GM12878 (cell line): ENCODE measurements around the gene BMP7. TPM values are rescaled to one million over a fixed set of nuclear protein-coding genes. Genes with fewer than 3 reads are reported as not detected.

Source experiments
- ATAC-seq: fragments of 200-7000 bp; cut with Tn5 transposase; 3 replicates; pipeline ENCODE4 v1.9.1; 2020; ENCODE audit warnings: mild to moderate bottlenecking, moderate library complexity
- BruUV-seq: library from RNA; stranded (reverse); fragments of 400-500 nt; replicated peaks from 2 replicates; lab custom pipeline; 2021; lab: Mats Ljungman, UMichigan
- CTCF ChIA-PET: fragments of 300-600 bp; sonication (Branson Sonifier 250); formaldehyde crosslinking; extraction: SDS; loops from one replicate; lab custom pipeline; 2021; ENCODE audit warnings: inconsistent platforms; lab: Yijun Ruan, JAX
- POLR2A ChIA-PET: fragments of 350-600 bp; formaldehyde crosslinking; extraction: SDS; loops from one replicate; lab custom pipeline; 2021; ENCODE audit warnings: inconsistent platforms; lab: Charles Lee
- RAD21 ChIA-PET: fragments of 300-600 bp; sonication (Branson Sonifier 250); formaldehyde crosslinking; loops from one replicate; lab custom pipeline; 2023; ENCODE audit warnings: antibody characterized with exemption; ENCODE audit not compliant: unreplicated experiment; lab: Charles Lee
- SMC1A ChIA-PET: fragments of 300-600 bp; sonication (Branson Sonifier 250); formaldehyde crosslinking; loops from one replicate; lab custom pipeline; 2023; ENCODE audit not compliant: unreplicated experiment, uncharacterized antibody; lab: Charles Lee
- DNase-seq: peaks from one replicate; pipeline ENCODE4 v3.0.0-alpha.2; 2011; ENCODE audit warnings: low read depth, low spot score
- FAIRE-seq: peaks from 3 replicates; lab custom pipeline; 2011; peaks lifted over from hg19 to GRCh38; lab: Jason Lieb, UNC
- H2AFZ ChIP-seq: 2 replicates; pipeline ENCODE4 v1.6.0; 2011; ENCODE audit warnings: low read depth, low read length, control low read depth; ENCODE audit not compliant: control insufficient read depth
- H3K27ac ChIP-seq: 2 replicates; pipeline ENCODE4 v1.5.1; 2011; ENCODE audit warnings: control low read depth; ENCODE audit not compliant: control insufficient read depth, insufficient read depth
- H3K27me3 ChIP-seq, 2 experiments: replicated peaks in 1 of 2; 2 replicates each; pipeline versions ENCODE4 v1.6.0 to v1.6.1; 2011; ENCODE audit warnings: low read length in 1 of 2; ENCODE audit not compliant: control insufficient read depth in 2 of 2, insufficient read depth in 2 of 2
- H3K36me3 ChIP-seq, 2 experiments: 2 replicates each; pipeline ENCODE4 v1.5.1; 2011; ENCODE audit warnings: low read length in 1 of 2; ENCODE audit not compliant: control insufficient read depth in 2 of 2, insufficient read depth in 2 of 2
- H3K4me1 ChIP-seq: 2 replicates; pipeline ENCODE4 v1.6.1; 2011; ENCODE audit warnings: mild to moderate bottlenecking, low read length, moderate library complexity, mixed read lengths; ENCODE audit not compliant: control insufficient read depth, insufficient read depth
- H3K4me2 ChIP-seq: 2 replicates; pipeline ENCODE4 v1.6.0; 2011; ENCODE audit warnings: control low read depth; ENCODE audit not compliant: control insufficient read depth, insufficient read depth
- H3K4me3 ChIP-seq: fragments of 200-600 bp; sonication (generic); 2 replicates; pipeline ENCODE4 v1.5.1; 2016
- H3K79me2 ChIP-seq: 2 replicates; pipeline ENCODE4 v1.6.0; 2011; ENCODE audit warnings: low read length; ENCODE audit not compliant: control insufficient read depth, insufficient read depth
- H3K9ac ChIP-seq: 2 replicates; pipeline ENCODE4 v1.8.0; 2011; ENCODE audit warnings: low read length, control low read depth, mixed read lengths; ENCODE audit not compliant: control insufficient read depth, insufficient read depth
- H3K9me3 ChIP-seq: replicated peaks from 3 replicates; pipeline ENCODE4 v1.5.1; 2011; ENCODE audit warnings: mild to moderate bottlenecking, low read length; ENCODE audit not compliant: control insufficient read depth, insufficient read depth
- H4K20me1 ChIP-seq: 2 replicates; pipeline ENCODE4 v1.6.0; 2011; ENCODE audit not compliant: control insufficient read depth, insufficient read depth
- ASH2L ChIP-seq: fragments of 300-600, 200-600 bp; sonication (generic); IDR thresholded peaks from 2 replicates; pipeline ENCODE4 v1.6.1; 2017; ENCODE audit warnings: low read depth, mild to moderate bottlenecking, borderline replicate concordance
- ETV6 ChIP-seq, 2 experiments: fragments of 450-650 bp in 1 of 2; IDR thresholded peaks in 1 of 2; conservative IDR thresholded peaks in 1 of 2; 2 replicates each; pipeline ENCODE4 v1.6.1; 2014; ENCODE audit warnings: antibody characterized with exemption in 1 of 2, borderline replicate concordance in 1 of 2, low read depth in 1 of 2, mild to moderate bottlenecking in 1 of 2, moderate library complexity in 1 of 2
- FOS ChIP-seq: IDR thresholded peaks from 3 replicates; pipeline ENCODE4 v1.6.1; 2011; ENCODE audit warnings: borderline replicate concordance; ENCODE audit not compliant: insufficient read length; ENCODE audit errors: extremely low read depth
- GABPA ChIP-seq: IDR thresholded peaks from 2 replicates; pipeline ENCODE4 v1.6.1; 2014; ENCODE audit warnings: antibody characterized with exemption, low read depth, mild to moderate bottlenecking, inconsistent platforms
- HDAC6 ChIP-seq: fragments of 200-600 bp; sonication (generic); IDR thresholded peaks from one replicate; pipeline ENCODE4 v1.8.0; 2017; ENCODE audit warnings: antibody characterized with exemption; ENCODE audit not compliant: unreplicated experiment
- IRF4 ChIP-seq: IDR thresholded peaks from 2 replicates; pipeline ENCODE4 v1.6.1; 2011; ENCODE audit warnings: low read depth, low read length
- KDM1A ChIP-seq: fragments of 200-600 bp; sonication (generic); IDR thresholded peaks from 2 replicates; pipeline ENCODE4 v1.6.1; 2016; ENCODE audit warnings: borderline replicate concordance
- NFXL1 ChIP-seq: fragments of 450-650 bp; IDR thresholded peaks from 2 replicates; pipeline ENCODE4 v1.6.1; 2017; ENCODE audit warnings: antibody characterized with exemption, mild to moderate bottlenecking, borderline replicate concordance
- NFYA ChIP-seq: IDR thresholded peaks from 2 replicates; pipeline ENCODE4 v1.6.1; 2011; ENCODE audit warnings: low read depth, mild to moderate bottlenecking, low read length, improper control_type of control experiment, borderline replicate concordance
- SP1 ChIP-seq: IDR thresholded peaks from one replicate; pipeline ENCODE4 v1.6.1; 2011; ENCODE audit warnings: low read depth, low read length
- SRF ChIP-seq, 2 experiments: IDR thresholded peaks; 2 replicates each; pipeline ENCODE4 v1.6.1; 2011; ENCODE audit warnings: low read depth in 2 of 2, low read length in 2 of 2, mild to moderate bottlenecking in 1 of 2, moderate library complexity in 1 of 2
- WGBS: methylation state at CpG from one replicate; pipeline ENCODE4 v1.1.6; 2016; ENCODE audit warnings: low lambda C conversion rate; ENCODE audit not compliant: insufficient replicate concordance, insufficient coverage; ENCODE audit errors: missing lambda C conversion rate; 5-methylcytosine and 5-hydroxymethylcytosine counted together
- in situ Hi-C: fragments of 300-500 bp; cut with MboI; formaldehyde crosslinking; loops from 9 replicates; pipeline ENCODE4 v1.14.3; 2018; ENCODE audit warnings: mixed read lengths
- intact Hi-C: fragments of 100-400 bp; cut with micrococcal nuclease; formaldehyde crosslinking; loops from one replicate; pipeline ENCODE4 v1.14.2; 2022; ENCODE audit not compliant: unreplicated experiment
- polyA plus RNA-seq, 11 experiments: library from polyadenylated mRNA; depleted of rRNA in 4 of 11; unstranded in 6 of 11; stranded (reverse) in 5 of 11; fragments of >200 nt; fragmentation: Nextera tagmentation in 4 of 11; fragmentation: Illumina TruSeq in 1 of 11; extraction: Ambion mirVana in 4 of 11; extraction: Trizol in 1 of 11; gene quantifications; 1 replicate in 1 of 11; 2 replicates in 10 of 11; pipeline versions ENCODE4 v1.2.1 to v1.2.3, GENCODE V29; 2011 to 2016; ENCODE audit warnings: inconsistent platforms in 2 of 11, missing spikeins in 2 of 11, low read depth in 1 of 11
- total RNA-seq, 4 experiments: library from RNA; depleted of rRNA in 3 of 4; stranded (reverse); fragments of >200 nt in 3 of 4; fragmentation: Illumina TruSeq in 1 of 4; extraction: Trizol in 1 of 4; gene quantifications; 2 replicates each; pipeline versions ENCODE4 v1.2.1 to v1.2.3, GENCODE V29; 2013 to 2021

BMP7 gene
- total and polyA plus RNA-seq, 10 of the 15 experiments (the other 5 are each of a cell fraction or from before 2014, with no cell fraction given) = 0.18 to 0.51 (median 0.28) TPM; not detected in 7

DNA sequence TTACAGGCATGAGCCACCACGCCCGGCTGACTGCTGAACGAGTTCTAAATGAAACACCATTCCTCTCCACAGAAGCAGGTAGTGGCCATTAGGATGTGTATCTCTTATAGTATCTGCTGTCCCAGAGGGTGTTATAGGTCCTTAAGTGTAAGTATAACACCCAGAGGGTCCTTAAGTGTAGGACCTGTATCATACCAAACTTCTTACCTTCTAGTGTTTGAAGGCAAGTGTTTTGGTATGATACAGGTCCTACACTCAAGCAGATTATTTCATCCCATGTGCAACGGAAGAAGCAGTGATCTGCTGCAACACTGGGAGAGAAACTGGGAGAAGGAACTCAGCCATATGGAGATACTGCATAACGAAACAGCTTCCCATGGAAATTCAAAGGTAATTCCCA is 17.4 kb downstream of the BMP7 start:
- 42% methylated on average over 5 of the region's 5 CpGs for WGBS
- ATAC-seq (no peak), FAIRE-seq (no peak), DNase-seq (no peak)
- Histone ChIP-seq H2AFZ (no peak overlapping the region), H3K79me2 (no peaks in the 10 kb centered on the region), H3K4me3 (no peak overlapping the region), H3K4me2 (no peak overlapping the region), H4K20me1 (no peaks in the 10 kb centered on the region), H3K9ac (no peak overlapping the region), H3K36me3 (no peaks in the 10 kb centered on the region), H3K9me3 (no peaks in the 10 kb centered on the region), H3K4me1 (no peaks in the 10 kb centered on the region), H3K27ac (no peak overlapping the region), H3K27me3 (no peaks in the 10 kb centered on the region; a peak in 2 of 4 replicates)
- in situ Hi-C loops (no loop called here), intact Hi-C loops (no loop called here)
- ChIA-PET CTCF (no interaction called here), SMC1A (no interaction called here), RAD21 (no interaction called here), POLR2A (no interaction called here)
- TF ChIP-seq ASH2L (no peak), NFXL1 (peak; percentile 59)
- BruUV-seq = no TSS peak

DNA sequence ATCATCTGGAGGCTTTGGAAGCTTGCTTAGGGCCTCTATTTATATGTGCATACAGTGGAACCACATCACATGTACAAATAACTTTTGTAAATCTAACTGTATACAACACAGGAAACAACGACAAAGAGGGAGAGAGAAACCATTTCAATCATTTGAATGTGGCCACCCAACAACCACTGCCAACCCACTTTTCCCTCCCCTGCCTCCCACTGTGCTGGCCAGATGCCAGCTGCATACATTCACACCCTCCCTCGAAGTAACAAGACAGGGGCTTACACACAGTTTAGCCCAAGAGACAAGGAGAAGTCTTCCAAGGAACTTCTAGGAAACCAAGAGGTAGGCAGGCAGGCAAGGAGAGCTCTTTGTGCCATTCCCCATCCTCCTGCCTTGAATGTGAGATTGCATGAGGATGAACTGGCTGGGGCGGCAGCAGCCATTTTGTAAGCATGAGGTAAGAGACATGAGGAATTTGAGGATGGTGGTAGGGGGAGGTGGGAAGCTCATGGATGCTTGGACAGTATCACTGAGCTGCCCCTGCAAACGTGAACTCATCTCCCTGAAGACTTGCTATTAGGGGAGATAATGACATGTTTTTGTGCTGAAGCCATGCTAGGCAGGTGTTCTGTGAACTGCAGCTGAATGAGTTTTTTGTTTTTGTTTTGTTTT is 18.2 kb downstream of the BMP7 start:
- no peaks in the 10 kb centered on the region for H3K79me2 ChIP-seq
- no peaks in the 10 kb centered on the region for H3K4me1 ChIP-seq
- intact Hi-C loops (no loop called here), in situ Hi-C loops (no loop called here)
- ChIA-PET POLR2A (no interaction called here), CTCF (interaction anchor here (0.6 kb wide), 1 partner anchor 1991 kb away, joined by 4 read pairs; no protein-coding TSS in a partner anchor), SMC1A (interaction anchor here (1.1 kb wide), 1 partner anchor 70 kb away, joined by 3 read pairs; no protein-coding TSS in a partner anchor), RAD21 (interaction anchor here (0.7 kb wide), 1 partner anchor 163 kb away, joined by 3 read pairs; no protein-coding TSS in a partner anchor)
- H3K4me3 ChIP-seq = no peak overlapping the region
- 13% methylated on average over 4 of the region's 4 CpGs for WGBS
- DNase-seq (no peak), FAIRE-seq (no peak), ATAC-seq (no peak)
- no TSS peak for BruUV-seq
- H3K36me3 ChIP-seq = no peaks in the 10 kb centered on the region
- no peaks in the 10 kb centered on the region for H4K20me1 ChIP-seq
- no peaks in the 10 kb centered on the region; a peak in 1 of 4 replicates for H3K27me3 ChIP-seq
- H2AFZ ChIP-seq = no peak overlapping the region
- no peak overlapping the region for H3K27ac ChIP-seq
- TF ChIP-seq KDM1A (no peak), HDAC6 (no peak), NFYA (no peak), FOS (no peak), NFXL1 (peak; percentile 23; the same call in 1 of the 2 replicates), SP1 (no peak), ETV6 (conservative IDR thresholded peaks at IDR 0.05 in 1 of 2, IDR thresholded peaks at IDR 0.05 in 1 of 2; ENCODE audit: borderline replicate concordance in 1 of 2, low read depth in 1 of 2) (peak in 1 of 2 experiments; percentile 85; a peak in 2 of 4 replicates), IRF4 (no peak), GABPA (no peak), SRF (IDR thresholded peaks at IDR 0.05; ENCODE audit: low read depth in 2 of 2, low read length in 2 of 2) (no peak)
- no peak overlapping the region for H3K9ac ChIP-seq
- no peaks in the 10 kb centered on the region for H3K9me3 ChIP-seq
- H3K4me2 ChIP-seq = no peak overlapping the region
